Lung (tissue), 12 donors: Measurements from ENCODE around the gene ENOX2. TPM values are rescaled to one million over a fixed set of nuclear protein-coding genes. Genes with fewer than 3 reads are reported as not detected.

ENCODE experiments used
- ATAC-seq: fragments of 200-7000 bp; cut with Tn5 transposase; one replicate; pipeline ENCODE4 v1.9.1; 2020; ENCODE audit warnings: moderate number of reproducible peaks; ENCODE audit not compliant: insufficient read depth, low FRiP score
- DNase-seq, 3 donors: peaks; one replicate each; pipeline ENCODE4 v3.0.0-alpha.2; 2013 to 2017
- H3K27ac ChIP-seq, 2 donors: one replicate each; pipeline ENCODE4 v1.5.1; 2013; ENCODE audit warnings: mild to moderate bottlenecking in 2 of 2, moderate library complexity in 2 of 2, control low read depth in 1 of 2, inconsistent platforms in 1 of 2, low read depth in 1 of 2, low read length in 1 of 2
- H3K27me3 ChIP-seq, 3 donors: one replicate each; pipeline ENCODE4 v1.5.1; 2013; ENCODE audit warnings: low read length in 2 of 3; ENCODE audit not compliant: control insufficient read depth in 3 of 3, insufficient read depth in 3 of 3
- H3K36me3 ChIP-seq, 4 donors: one replicate each; pipeline ENCODE4 v1.5.1; 2013; ENCODE audit warnings: low read length in 4 of 4, mild to moderate bottlenecking in 1 of 4, moderate library complexity in 1 of 4; ENCODE audit not compliant: control insufficient read depth in 4 of 4, insufficient read depth in 4 of 4
- H3K4me1 ChIP-seq, 5 donors: one replicate each; pipeline ENCODE4 v1.5.1; 2013; ENCODE audit warnings: low read length in 5 of 5, mild to moderate bottlenecking in 2 of 5, moderate library complexity in 1 of 5; ENCODE audit not compliant: control insufficient read depth in 5 of 5, insufficient read depth in 5 of 5
- H3K4me3 ChIP-seq: one replicate; pipeline ENCODE4 v1.5.1; 2013; ENCODE audit warnings: mild to moderate bottlenecking, control low read depth, moderate library complexity
- H3K9ac ChIP-seq, 2 donors: one replicate each; pipeline ENCODE4 v1.5.1; 2013; ENCODE audit warnings: low read length in 2 of 2, control low read depth in 1 of 2; ENCODE audit not compliant: insufficient read depth in 1 of 2
- H3K9me3 ChIP-seq, 4 donors: one replicate each; pipeline ENCODE4 v1.5.1; 2013; ENCODE audit warnings: low read length in 3 of 4, mild to moderate bottlenecking in 1 of 4, moderate library complexity in 1 of 4; ENCODE audit not compliant: control insufficient read depth in 4 of 4, insufficient read depth in 3 of 4
- WGBS, 2 donors: extraction: QIAGEN DNeasy Blood & Tissue Kit; methylation state at CpG; one replicate each; pipeline ENCODE4 v1.1.7; 2013; 5-methylcytosine and 5-hydroxymethylcytosine counted together
- polyA plus RNA-seq, 2 donors: library from polyadenylated mRNA; stranded (reverse); fragments of 200-250 nt; gene quantifications; one replicate each; pipeline ENCODE4 v1.2.1, GENCODE V29; 2013
- total RNA-seq, 2 donors: library from RNA; depleted of rRNA in 1 of 2; stranded (reverse); fragments of >200 nt in 1 of 2; gene quantifications; one replicate each; pipeline ENCODE4 v1.2.1, GENCODE V29; 2014 to 2021
- TF ChIP-seq, protein P1 (sequence below): IDR thresholded peaks from 2 replicates; pipeline ENCODE4 v1.5.1; 2012; ENCODE audit warnings: mild to moderate bottlenecking; ENCODE audit errors: control extremely low read depth, extremely low read depth
- donor health status: control.
- donor health status: control.
- donor health status: Bipolar disorder and iron deficiency.
- donor health status: healthy.
- donor health status: DM: yes; HTN: yes; CAD: no.

ENOX2 gene
- total and polyA plus RNA-seq, 4 donors: 3.4 to 15.8 (median 10.8) TPM

DNA sequence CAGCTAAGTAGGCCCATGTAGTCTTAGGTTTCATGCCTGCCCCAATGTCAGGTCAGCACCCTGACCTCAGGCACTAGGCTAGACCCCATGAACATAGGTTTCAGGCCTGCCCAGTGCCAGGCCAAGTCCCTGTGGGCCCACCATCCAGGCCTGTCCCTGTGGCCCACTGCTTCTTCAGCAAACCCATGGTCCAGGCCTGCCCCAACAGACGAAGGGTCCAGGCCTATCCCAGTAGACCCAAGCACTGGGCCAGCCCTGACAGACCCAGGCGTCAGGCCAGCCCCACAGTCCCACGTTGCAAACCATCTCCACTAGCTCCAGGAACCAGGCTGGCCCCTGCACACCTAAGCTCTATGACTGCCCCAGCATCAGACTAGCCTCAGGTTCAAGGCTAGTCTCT, 92.4 kb downstream of the ENOX2 start:
- TF ChIP-seq, protein P1, sequence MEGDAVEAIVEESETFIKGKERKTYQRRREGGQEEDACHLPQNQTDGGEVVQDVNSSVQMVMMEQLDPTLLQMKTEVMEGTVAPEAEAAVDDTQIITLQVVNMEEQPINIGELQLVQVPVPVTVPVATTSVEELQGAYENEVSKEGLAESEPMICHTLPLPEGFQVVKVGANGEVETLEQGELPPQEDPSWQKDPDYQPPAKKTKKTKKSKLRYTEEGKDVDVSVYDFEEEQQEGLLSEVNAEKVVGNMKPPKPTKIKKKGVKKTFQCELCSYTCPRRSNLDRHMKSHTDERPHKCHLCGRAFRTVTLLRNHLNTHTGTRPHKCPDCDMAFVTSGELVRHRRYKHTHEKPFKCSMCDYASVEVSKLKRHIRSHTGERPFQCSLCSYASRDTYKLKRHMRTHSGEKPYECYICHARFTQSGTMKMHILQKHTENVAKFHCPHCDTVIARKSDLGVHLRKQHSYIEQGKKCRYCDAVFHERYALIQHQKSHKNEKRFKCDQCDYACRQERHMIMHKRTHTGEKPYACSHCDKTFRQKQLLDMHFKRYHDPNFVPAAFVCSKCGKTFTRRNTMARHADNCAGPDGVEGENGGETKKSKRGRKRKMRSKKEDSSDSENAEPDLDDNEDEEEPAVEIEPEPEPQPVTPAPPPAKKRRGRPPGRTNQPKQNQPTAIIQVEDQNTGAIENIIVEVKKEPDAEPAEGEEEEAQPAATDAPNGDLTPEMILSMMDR: no peak
- no peak for DNase-seq
- H3K4me1 ChIP-seq: no peaks in the 10 kb centered on the region

DNA sequence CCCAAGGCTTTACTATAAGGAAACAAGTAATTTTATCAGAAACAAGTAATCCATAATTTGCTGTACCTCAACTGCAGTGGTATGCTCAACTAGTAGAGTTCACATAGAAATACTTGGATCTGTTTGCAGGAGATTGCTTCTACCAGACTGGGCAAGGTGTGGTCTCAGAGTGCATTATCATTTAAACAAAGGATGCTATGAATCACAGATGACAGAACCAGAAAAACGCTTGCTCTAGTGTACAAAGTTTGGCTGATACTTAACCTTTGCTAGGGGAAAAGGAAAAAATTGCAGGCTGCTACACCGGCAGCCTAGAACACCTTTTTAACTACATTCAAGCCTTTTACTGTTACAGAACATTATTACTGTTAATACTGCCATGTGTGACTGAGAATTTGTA, 97.1 kb downstream of the ENOX2 start:
- peaks cover 0 to 5% (median 0%) of the 10 kb centered on the region in 4 donors for H3K9me3 ChIP-seq
- peaks cover 0 to 12% (median 9%) of the 10 kb centered on the region in 3 donors for H3K27me3 ChIP-seq
- no peak for DNase-seq
- H3K36me3 ChIP-seq: no peaks in the 10 kb centered on the region
- TF ChIP-seq, protein P1: no peak
- 63 to 88% methylated on average over 2 of the region's 2 CpGs for WGBS, 2 donors
- no peak overlapping the region for H3K9ac ChIP-seq
- H3K4me1 ChIP-seq: no peaks in the 10 kb centered on the region
- no peak for ATAC-seq
- H3K27ac ChIP-seq: no peak overlapping the region
- H3K4me3 ChIP-seq: no peak overlapping the region

More for the DNA sequence above, 92.4 kb downstream of the ENOX2 start:
- no peak overlapping the region for H3K9ac ChIP-seq
- no peak for ATAC-seq
- no peak overlapping the region for H3K4me3 ChIP-seq
- WGBS, 2 donors: 68 to 90% methylated on average over 3 of the region's 3 CpGs
- H3K27ac ChIP-seq: no peak overlapping the region
- H3K9me3 ChIP-seq: peaks cover 0 to 16% (median 0%) of the 10 kb centered on the region in 4 donors
- H3K36me3 ChIP-seq: no peaks in the 10 kb centered on the region
- H3K27me3 ChIP-seq: peaks cover 0 to 6% (median 4%) of the 10 kb centered on the region in 3 donors

DNA sequence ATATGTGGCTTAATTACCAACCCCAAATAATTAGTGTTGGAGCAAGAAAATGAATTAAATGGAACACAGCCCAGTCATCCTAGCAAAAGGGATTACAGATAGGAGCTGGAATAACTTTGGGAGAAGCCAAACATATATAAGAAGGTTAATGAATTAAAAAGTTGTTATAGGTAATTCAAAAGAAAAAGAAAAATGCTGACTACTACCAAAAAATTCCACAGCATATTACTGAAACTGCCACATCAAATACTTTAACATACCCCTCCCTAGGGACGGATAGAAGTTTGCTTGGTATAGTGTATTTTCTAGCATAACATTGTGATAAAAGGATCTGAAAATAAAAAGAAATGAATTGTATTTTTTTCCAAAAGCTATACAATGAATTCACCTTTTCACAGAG, 99.5 kb downstream of the ENOX2 start:
- DNase-seq: no peak
- Histone ChIP-seq H3K4me1 (no peaks in the 10 kb centered on the region), H3K27ac (no peak overlapping the region), H3K27me3 (peaks cover 0 to 13% (median 12%) of the 10 kb centered on the region in 3 donors), H3K36me3 (no peaks in the 10 kb centered on the region), H3K9ac (no peak overlapping the region), H3K4me3 (no peak overlapping the region), H3K9me3 (no peaks in the 10 kb centered on the region)
- WGBS, 2 donors: 57 to 95% methylated on average over 1 of the region's 1 CpG
- no peak for ATAC-seq
- TF ChIP-seq, protein P1: no peak

DNA sequence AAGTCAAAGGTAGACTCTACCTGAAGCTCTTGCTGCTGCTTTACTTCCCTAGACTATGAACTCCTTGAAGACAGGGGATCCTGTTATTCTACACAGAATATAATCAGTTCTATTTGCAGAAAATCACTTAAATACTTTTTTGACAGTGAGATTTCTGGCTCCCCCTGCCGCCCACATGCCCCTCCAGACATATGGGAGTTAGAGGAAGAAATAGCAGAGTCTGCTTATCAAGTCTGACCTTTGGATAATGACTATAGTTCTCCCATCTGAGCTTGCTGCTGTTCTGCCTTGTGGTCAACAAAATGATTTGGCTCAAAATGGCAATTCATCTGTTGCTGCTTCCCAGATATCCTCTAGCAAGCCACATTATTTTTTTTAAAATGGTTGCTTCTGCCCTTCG, 101.1 kb downstream of the ENOX2 start:
- Histone ChIP-seq H3K4me3 (no peak overlapping the region), H3K27me3 (peaks cover 0 to 12% (median 8%) of the 10 kb centered on the region in 3 donors), H3K36me3 (no peaks in the 10 kb centered on the region), H3K27ac (no peak overlapping the region), H3K4me1 (no peaks in the 10 kb centered on the region), H3K9me3 (no peaks in the 10 kb centered on the region), H3K9ac (no peak overlapping the region)
- TF ChIP-seq, protein P1: no peak
- DNase-seq (no peak), ATAC-seq (no peak)
- WGBS, 2 donors: 70 to 92% methylated on average over 2 of the region's 2 CpGs
